GM12801 (cell line): ENCODE data around the gene GRB7.

Source experiments
- TF ChIP-seq, protein P1 (sequence below): IDR thresholded peaks from one replicate; pipeline ENCODE4 v1.5.1; 2011; ENCODE audit warnings: control low read depth; ENCODE audit not compliant: insufficient read length; ENCODE audit errors: extremely low read depth

GRB7 gene

GRCh38 chr17:39735882-39736281, 1.9 kb upstream of the GRB7 start:
- TF ChIP-seq, protein P1, sequence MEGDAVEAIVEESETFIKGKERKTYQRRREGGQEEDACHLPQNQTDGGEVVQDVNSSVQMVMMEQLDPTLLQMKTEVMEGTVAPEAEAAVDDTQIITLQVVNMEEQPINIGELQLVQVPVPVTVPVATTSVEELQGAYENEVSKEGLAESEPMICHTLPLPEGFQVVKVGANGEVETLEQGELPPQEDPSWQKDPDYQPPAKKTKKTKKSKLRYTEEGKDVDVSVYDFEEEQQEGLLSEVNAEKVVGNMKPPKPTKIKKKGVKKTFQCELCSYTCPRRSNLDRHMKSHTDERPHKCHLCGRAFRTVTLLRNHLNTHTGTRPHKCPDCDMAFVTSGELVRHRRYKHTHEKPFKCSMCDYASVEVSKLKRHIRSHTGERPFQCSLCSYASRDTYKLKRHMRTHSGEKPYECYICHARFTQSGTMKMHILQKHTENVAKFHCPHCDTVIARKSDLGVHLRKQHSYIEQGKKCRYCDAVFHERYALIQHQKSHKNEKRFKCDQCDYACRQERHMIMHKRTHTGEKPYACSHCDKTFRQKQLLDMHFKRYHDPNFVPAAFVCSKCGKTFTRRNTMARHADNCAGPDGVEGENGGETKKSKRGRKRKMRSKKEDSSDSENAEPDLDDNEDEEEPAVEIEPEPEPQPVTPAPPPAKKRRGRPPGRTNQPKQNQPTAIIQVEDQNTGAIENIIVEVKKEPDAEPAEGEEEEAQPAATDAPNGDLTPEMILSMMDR = no peak

GRCh38 chr17:39736319-39737165, 1.2 kb upstream of the GRB7 start:
- TF ChIP-seq, protein P1 = no peak

- TF ChIP-seq, protein P1 = no peak
Observed at GRCh38 chr17:39737206-39737759, 455 bp upstream of the GRB7 start.

DNA sequence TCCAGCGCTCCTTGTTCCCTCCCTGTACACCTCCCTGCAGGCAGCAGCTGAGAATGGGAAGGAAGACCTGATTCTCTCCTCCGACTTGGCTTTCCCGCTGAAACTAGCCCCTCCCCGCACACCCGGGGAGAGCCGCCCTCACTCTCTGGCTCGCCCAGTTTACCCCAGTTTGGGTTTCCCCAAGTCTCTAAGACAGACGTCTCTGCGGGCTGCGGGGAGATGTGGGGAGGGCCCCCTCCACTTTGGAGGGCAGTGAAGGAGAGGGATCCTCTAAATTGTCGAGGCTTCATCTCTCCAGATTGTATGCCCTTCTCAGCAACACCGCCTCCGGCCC, 797 bp downstream of the GRB7 start:
- TF ChIP-seq, protein P1 = no peak

GRCh38 chr17:39738983-39739884, 1.5 kb downstream of the GRB7 start:
- TF ChIP-seq, protein P1 = no peak

GRCh38 chr17:39739885-39740356, 2.2 kb downstream of the GRB7 start:
- TF ChIP-seq, protein P1 = no peak
